Stimulated activated CD4-positive, alpha-beta T cell treated with anti-CD3 and anti-CD28 coated beads, Interleukin-2, amount 100 ng/mL, for 4 hours (primary cell): ENCODE results near the gene CDC40.
A peak's percentile ranks its signal among the peaks of the same experiment; 100 is the strongest.
"Not testable (repeated sequence)": the region's sequence is repeated elsewhere in the genome, so short reads cannot be mapped to it uniquely, and the experiment has no call there.

Source experiments
- DNase-seq: peaks from one replicate; pipeline ENCODE4 v3.0.0-alpha.2; 2020; ENCODE audit warnings: low read depth

CDC40 gene

DNA sequence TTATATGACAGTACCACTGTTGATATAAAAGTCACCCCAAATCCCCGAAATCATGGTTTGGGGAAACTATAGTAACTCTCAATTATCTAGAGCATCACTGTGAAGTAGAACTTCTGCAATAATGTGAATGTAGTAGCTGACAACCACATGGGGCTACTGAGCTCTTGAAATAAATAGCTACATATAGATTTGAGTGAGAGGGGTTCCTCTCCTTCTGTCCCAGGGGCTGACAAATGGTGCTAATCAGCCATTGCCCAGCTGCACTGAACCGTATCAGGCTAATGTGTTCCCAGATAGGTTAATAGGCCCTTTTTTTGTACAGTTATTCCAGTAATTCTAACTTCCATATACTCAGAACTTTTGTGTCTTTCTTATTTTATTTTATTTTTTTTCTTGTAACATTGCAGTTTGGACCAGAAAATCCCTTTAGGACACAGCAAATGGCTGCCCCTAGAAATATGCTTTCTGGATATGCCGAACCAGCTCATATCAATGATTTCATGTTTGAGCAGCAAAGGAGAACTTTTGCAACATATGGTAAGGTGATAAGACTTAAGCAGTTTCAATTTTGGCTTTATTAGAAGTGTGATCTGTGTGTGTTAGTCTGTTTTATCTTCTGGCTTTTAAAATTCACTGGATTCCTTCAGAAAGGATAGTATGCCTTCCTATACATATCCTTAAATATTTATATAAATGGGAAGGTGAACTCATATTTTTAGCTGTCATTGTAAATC, 21.1 kb downstream of the CDC40 start:
- no peak for DNase-seq

DNA sequence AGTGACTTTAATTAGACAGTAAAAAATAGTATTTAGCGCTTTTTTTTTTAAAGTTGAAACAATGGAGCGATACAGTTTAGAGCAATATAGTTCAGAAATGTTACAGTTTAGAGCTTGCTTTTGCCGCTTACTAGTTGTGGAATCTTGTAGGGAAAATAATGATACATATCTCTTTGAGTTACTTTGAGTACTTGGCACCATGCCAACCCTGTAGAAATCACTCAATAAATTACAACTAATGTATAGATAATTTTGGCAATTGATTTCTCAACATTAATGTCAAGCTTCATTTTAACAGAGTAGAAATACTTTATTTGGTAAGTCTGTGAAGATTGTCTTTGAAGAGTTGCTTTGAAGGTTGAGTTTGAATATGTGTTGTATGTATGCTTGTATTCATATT, 27.4 kb downstream of the CDC40 start:
- DNase-seq, result no peak

DNA sequence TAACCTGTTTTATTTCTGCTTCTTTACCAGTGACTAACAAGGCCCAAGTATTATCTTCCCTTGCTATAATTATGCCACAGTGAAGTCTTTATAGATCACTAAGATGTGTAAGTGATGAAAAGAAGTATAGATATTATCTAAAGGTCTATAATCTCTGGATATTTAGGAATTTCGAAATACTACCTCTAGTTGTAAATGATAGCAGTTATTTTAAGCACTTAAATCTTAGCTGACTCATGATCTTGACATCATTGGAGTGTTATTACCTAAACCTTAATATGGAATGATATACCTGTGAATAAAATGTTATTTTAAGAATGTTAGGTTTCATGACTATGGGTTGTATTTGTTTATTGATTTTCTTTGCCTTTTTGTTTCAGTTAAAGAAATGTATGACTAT, 31.5 kb downstream of the CDC40 start:
- no peak for DNase-seq

DNA sequence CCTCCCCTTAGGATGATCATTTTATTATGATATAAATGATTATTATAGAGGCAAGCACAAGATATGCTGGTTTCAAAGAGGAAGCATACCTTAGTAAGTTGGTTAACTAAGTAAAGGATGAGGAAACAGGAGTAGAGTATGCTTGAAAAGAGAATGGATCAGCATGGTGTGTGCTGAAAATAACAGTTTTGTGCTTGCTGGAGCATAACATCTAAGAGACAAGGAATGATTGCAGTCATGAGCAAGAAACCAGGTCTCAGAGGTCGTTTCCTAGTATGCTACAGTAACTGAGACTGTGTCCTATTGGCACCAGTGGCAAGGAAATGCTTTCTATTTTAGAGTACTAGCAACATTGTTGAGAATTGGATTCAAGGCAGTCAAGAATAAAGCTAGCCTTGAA, 34.1 kb downstream of the CDC40 start:
- DNase-seq, result no peak

DNA sequence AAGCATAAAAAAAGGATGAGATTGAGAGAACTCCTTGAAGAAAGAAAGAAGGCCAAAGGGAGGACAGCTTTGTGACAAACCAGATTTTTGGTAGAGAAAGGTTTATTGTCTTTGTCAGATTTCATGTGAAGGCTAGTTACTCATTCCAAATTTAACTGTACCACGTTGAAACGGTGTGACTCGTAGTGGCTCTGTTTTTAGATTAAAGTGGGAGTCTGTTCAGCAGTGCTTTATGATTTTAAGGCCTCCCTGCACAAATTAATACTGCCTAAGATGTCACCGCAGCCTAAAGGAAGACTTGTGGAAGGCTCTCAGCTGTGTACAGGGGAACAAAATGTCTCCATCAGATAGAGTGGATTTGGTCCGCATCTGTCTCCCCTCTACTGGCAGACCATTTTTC, 35.9 kb downstream of the CDC40 start:
- no peak for DNase-seq

DNA sequence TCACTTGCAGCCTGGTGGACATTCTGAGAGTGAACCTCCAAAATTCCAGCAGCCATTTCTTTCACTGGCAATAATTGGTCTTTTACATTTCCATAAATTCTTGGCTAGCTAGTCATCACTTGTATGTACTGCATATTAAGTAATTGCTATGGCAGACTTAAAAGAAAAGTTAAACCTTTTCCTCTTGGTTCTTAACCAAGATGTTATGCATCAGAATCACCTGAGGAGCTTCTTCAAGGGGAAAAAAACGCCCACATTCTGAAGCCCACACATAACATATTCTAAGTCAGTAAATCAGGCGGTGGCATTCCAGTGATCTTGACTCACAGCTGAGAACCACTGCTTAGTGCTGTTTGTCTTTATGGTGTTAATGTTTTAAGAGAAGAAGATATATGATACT, 37.0 kb downstream of the CDC40 start:
- DNase-seq, result peak; percentile 12

DNA sequence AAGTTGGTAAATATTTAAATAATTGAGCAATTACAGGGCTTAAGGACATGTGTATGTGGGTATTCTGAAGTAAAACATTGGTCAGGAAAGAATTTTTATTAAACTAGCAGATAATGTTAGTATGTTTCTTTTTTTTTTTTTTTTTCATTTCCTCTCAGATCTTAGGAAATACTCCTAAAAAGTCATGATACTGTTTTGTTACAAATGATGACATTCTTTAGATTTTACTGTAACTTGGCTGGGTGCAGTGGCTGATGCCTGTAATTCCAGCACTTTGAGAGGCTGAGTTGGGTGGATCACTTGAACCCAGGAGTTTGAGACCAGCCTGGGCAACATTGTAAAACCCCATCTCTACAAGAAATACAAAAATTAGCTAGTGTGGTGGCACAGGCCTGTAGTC, 41.5 kb downstream of the CDC40 start:
- no peak for DNase-seq

DNA sequence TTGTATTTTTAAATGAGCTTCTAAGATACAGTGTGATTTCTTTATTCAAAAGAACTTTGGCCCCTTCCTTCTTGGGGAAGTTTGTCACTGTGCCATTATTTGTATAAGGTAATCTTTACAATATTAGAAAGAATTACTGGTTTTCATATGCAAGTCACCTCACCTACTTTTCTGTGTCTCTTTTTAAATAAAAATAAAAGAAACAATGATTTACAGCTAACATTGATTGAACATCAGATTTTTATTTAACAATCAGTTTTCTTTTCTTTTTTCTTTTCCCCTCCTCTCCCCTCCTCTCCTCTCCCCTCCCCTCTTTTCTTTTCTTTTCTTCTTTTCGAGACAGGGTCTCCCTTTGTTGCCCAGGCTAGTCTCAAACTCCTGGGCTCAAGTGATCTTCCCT, 46.0 kb downstream of the CDC40 start:
- DNase-seq, result no peak

DNA sequence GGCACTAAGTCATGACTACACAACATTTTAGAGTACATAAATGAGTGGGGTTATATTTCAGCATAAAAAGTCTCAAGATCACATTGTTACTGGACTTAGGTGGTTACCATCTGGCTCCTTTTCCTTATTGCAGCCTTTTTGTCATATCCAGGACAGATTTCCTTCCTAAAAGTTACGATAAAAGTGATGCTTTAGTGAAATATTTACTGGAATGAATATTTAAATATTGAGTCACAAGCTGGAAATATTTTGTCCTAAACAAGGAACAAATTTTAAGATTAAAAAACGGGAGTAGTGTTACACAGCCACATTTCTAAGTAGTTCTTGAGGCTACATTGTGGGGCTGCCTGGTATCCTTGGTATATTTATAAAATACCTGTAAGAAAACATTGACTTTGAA, 52.2 kb downstream of the CDC40 start:
- DNase-seq, result no peak

DNA sequence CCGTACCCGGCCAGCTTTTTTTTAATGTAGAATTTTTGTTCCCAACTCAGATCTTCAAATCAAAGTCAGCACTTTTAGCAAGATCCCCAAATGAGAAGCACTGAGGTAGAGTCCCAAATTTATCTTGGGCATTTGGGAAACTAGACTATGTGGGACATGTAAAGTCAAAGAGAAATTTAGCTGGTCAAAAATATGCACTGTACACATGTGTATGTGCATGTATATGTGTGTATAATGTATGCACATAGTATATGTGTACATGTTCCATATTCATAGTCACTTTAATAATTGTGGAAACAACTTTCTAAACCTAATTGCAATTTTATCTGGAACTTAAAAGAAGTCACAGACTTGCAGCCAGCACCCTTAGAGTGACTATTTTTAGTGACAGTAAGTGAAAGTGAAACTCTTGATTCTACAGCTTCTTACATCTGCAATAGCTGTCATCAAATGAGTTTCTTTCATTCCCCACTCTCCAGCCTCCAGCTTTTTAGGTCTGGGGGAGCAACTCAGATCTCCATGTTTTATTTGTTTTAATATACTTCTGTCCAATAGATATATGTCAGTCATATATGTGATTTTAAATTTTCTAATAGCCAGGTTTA, 53.6 kb downstream of the CDC40 start:
- no peak for DNase-seq

DNA sequence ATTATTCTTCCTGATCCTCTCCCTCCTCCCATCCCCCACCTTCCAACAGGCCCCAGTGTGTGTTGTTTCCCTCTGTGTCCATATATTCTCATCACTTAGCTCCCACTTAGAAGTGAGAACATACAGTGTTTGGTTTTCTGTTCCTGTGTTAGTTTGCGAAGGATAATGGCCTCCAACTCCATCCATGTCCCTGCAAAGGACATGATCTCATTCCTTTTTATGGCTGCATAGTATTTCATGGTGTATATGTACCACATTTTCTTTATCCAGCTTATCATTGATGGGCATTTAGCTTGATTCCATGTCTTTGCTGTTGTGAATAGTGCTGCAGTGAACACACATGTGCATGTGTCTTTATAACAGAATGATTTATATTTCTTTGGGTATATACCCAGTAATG, 55.8 kb downstream of the CDC40 start:
- not testable (repeated sequence) for DNase-seq

DNA sequence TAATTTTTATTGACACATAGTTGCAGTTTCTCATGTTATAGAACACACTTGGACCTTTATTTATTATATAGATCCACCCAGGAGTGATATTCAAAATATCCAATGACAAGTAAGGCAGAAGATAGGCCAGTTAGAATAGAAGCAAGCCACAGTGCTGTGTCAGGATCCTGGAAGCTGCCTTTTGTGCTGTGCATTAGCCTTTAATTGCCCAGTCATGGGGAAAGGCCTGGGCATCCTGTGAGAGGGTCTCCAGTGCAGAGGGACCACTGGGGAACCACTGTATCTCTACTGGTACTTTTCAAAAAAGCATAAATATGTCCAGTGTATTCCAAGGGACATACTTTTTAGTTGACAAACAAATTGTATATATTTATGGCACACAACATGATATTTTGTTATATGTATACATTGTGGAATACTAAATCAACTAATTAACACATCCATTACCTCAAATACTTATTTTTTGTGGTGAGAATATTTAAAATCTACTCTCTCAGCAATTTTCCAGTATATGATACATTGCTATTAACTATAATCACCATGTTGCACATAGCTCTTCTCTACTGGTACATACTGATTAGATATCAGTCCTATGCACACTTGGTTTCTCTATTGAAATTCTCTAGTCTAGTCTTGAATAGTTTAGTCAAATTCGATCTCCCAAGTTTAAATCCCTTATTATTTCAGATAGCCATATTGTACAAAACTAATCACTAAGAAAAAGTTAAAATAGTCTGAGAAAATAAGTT, 59.5 kb downstream of the CDC40 start:
- no peak for DNase-seq

DNA sequence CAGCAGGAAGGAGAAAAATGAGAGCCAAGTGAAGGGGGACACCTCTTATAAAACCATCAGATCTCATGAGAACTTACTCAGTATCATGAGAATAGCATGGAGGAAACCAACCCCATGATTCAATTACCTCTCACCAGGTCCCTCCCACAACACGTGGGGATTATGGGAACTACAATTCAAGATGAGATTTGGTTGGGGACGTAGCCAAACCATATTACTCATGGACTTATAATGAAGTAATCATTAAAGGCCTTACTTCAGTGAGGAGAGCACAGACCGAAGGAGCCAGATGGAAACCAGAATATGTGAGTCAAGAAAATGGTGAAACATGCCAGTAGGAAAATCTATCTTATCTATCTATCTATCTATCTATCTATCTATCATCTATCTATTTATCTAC, 64.4 kb downstream of the CDC40 start:
- not testable (repeated sequence) for DNase-seq

DNA sequence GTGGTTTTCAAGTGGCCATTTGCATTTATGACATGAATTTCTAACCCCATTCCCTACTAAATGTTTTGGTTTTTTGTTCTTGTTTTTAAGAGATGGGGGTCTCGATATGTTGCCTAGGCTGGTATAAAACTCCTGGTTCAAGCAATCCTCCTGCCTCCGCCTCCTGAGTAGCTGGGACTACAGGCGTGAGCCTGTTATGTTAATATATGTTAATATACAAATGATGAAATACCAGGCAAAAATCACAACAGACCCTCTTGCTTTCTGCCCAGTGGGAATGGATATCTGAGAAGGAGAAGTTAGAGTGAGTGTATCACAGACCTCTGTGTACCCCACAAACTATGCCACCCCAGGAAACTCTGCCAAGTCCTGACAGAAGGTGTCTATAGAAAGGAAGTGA, 66.2 kb downstream of the CDC40 start:
- DNase-seq, result no peak

DNA sequence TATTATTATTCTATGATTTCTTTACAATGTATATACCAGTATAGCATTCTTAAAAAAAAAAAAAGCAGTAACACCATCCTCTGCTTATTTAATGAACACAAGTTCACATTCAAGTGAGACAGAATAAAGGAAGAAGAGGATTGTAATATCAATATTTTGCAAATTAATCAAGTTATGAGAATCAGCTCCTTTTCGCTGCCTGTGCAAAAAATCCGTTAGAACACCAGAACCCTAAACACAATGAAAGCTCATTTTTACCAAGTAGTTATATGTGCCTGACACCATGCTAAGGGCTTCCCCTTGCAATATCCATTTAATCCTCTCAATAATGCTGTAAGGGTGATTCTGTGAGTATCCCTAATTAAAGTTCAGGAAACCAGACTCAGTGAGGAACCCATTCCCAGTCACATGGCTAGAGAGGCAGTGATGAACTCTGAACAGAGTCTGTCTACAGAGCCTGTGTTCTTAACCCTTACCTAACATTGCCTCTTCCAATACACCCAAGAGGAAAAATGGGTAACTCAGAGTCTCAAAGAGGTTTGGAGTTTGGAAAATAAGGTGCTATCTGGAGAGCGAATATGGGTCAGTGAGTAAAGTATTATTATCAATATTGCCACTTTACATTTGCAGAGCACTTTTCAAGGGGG, 66.8 kb downstream of the CDC40 start:
- DNase-seq, result no peak

DNA sequence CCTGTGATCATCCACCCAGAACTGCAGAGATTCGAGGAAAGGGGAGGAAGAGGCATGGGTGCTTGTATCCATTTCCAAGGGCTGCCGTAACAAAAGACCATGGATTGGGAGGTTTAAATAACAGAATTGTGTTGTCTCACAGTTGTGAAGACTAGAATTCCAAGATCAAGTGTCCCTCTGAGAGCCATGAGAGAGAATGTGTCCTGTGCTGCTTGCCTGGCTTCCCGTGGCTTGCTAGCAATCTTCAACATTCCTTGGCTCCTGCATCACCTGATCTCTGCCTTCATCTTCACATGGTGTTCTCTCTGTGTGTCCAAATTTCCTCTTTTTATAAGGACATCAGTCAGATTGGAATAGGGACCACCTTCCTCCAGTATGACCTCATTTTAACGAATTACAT, 69.8 kb downstream of the CDC40 start:
- no peak for DNase-seq

DNA sequence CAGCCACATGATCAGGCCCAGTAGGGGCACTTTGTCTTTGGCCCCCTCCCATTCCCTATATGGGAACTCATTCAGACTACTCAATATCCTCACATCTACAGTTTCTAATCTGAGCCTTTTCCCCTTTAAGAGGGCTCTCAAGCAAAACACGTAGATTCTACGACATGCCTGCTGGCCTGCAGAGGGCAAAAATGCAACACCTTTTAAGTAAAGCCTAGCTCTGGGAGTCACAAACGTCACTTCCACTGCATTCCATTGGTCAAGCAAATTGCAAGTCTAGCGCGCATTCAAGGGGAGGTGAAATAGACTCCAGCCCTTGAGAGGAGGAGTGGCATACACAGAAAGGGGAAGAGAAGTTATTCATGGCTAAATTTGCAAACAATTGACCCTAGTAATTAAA, 70.6 kb downstream of the CDC40 start:
- DNase-seq, result no peak

DNA sequence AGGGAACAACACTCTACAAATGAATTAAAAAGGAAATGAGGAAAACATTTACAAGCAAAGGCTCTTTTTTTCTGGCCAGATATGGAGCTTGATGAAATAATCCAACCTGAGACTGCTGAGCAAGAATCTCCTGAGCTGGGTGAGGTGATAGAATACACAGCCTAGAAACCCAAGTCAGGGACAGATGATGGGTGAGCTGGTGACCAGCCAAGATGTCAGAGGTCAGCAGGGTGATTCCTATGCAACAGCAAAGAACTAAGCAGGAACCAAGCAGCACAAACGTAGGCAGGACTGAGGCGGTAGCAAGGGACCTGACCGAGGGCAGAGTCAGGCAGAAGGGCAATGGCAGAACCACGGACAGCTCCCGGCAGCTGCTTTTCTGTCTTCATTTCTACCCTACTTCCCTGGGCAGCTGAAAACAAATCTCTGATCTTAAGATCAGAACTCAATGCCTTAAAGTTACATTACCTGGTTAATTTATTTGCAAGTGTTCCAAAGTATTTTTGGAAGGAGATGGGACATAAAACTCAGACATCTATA, 75.1 kb downstream of the CDC40 start:
- no peak for DNase-seq

DNA sequence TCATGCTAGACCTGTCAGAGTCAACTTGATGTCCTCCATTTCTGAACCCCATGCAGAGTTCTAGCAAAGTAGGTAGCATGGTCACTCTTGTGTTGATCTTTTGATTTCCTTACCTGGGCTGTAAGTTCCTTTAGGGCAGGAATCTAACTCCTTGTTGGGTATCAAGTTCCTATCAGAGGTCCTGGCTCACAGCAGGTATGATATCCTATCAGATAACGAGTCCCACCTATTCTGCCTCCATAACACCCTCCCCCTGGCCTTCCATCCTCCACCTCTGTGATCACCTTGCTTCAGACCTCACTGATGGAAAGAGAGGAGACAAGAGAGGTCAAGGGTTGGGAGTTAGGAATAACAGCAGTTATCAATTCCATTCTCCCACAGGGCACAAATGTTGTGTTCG, 76.1 kb downstream of the CDC40 start:
- no peak for DNase-seq

DNA sequence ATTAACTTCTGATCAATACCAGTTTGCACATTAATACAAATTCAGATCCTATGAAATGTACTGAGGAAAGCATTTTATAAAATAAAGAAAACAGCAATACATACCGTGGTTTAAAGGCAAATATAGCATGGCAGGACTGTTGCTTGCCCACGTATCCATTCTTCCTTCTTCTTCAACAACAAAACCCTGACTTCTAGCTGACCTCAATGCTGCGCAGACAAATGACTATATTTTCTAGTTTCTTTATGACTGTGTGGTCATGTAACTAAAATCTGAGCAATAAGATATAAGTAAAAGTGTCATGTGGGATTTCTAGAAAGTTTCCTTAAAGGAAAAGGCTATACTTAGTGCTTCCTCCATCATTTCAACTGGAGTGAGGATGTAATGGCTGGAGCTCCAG, 85.0 kb downstream of the CDC40 start:
- DNase-seq, result no peak

DNA sequence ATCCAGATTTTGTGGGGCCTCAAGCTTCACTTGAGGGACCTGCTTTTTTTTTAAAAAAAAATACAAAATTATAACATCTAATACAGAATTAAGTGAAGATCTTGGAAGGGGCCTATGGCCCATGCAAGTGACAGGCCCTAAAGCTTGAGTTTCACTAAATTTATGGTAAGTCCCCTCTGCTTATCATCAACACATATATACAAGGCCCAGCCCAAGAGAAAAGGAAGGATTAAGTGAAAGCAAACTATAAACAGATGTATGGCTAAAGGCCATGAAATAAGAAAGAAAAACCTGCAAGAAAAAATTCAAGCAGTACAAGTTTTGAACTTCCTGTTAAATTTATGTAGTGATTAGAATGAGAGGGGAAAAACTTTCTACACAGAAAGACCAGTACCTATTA, 86.8 kb downstream of the CDC40 start:
- DNase-seq, result no peak

DNA sequence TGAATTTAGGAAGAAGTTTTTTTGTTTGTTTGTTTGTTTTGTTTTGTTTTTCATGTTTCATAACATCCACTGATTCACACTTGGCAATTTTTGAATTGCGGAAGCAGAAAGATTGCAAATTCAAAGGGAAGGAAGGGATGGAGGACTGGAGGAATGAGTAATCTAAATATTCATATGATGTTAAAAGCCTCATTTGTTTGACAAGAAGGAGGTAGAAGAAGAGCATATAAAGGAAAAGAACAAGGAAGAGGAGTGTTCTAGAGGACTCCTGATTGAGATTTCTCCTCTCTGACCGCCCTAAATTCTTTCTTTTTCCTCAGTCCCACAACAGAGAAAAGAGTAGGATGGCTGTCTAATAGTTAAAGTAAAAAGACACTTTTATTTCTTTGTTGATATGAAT, 89.4 kb downstream of the CDC40 start:
- no peak for DNase-seq

DNA sequence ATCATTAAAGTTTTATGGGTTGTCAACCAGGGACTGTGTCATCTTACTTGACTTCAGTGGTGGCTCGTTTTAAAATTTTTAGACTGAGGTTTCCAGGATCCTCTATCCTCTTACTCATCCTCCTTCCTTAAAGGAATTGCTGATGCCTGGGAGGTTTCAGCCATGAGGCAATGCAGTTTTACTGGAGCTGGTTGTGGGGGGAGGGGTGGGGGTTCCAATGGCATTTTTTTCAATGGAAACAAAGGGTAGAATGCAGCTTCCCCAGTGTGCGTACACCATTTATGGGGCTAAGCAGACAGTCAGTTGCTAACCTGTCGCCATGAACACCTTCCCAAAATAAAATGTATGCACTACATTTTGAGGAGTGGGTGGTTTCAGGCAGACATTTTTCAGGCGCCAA, 89.9 kb downstream of the CDC40 start:
- DNase-seq, result no peak
